Measurements from ENCODE around the gene SNORC. TPM values are rescaled to one million over a fixed set of nuclear protein-coding genes. Genes with fewer than 3 reads are reported as not detected.

The SNORC gene
- polyA plus RNA-seq, 1 of the 3 experiments (the other 2 are of a cell fraction) = 1.2 TPM

- H3K9me3 ChIP-seq = no peaks in the 10 kb centered on the region
- no peak overlapping the region for H3K27ac ChIP-seq (ENCODE audit: low read depth in 2 of 2, low read length in 1 of 2)
- CTCF ChIA-PET = no interaction called here
- no peaks in the 10 kb centered on the region for H3K9me2 ChIP-seq
- no peak overlapping the region for H3K4me3 ChIP-seq (ENCODE audit: low read depth in 2 of 2, low read length in 1 of 2)
- H3K9ac ChIP-seq = no peak overlapping the region
- 85% methylated on average over 5 of the region's 9 CpGs for WGBS (ENCODE audit: low lambda C conversion rate)
- H3K4me1 ChIP-seq (ENCODE audit: control insufficient read depth in 1 of 2, insufficient read depth in 2 of 2, low read depth in 1 of 2, low read length in 1 of 2) = peaks cover 3 to 7% of the 10 kb centered on the region in 2 experiments; a peak in 3 of 4 replicates
- no peak overlapping the region for H2AFZ ChIP-seq (ENCODE audit: low read depth)
- POLR2A ChIA-PET = no interaction called here
- H3K4me2 ChIP-seq = no peak overlapping the region
- no peaks in the 10 kb centered on the region for H3K27me3 ChIP-seq (ENCODE audit: insufficient read depth)
- no peaks in the 10 kb centered on the region for H4K20me1 ChIP-seq (ENCODE audit: insufficient read depth)
- H3K79me2 ChIP-seq (ENCODE audit: insufficient read depth) = no peaks in the 10 kb centered on the region
- DNase-seq = no peak
- H3K36me3 ChIP-seq (replicated peaks in 1 of 2; ENCODE audit: control insufficient read depth in 1 of 2, insufficient read depth in 2 of 2, low read length in 1 of 2) = no peaks in the 10 kb centered on the region
- TF ChIP-seq USF2 (IDR thresholded peaks at IDR 0.05; ENCODE audit: borderline replicate concordance, low read depth, low read length) = no peak
- no peak for TF ChIP-seq MXI1 (IDR thresholded peaks at IDR 0.05; ENCODE audit: low read depth, low read length)
- TF ChIP-seq RCOR1 (IDR thresholded peaks at IDR 0.05; ENCODE audit: low read length) = no peak
- no peak for TF ChIP-seq SMC3 (IDR thresholded peaks at IDR 0.05; ENCODE audit: low read depth, low read length)
- no peak for TF ChIP-seq GABPA (IDR thresholded peaks at IDR 0.05; ENCODE audit: low read depth)
- TF ChIP-seq JUND (IDR thresholded peaks at IDR 0.05) = no peak
- no peak for TF ChIP-seq RFX5 (IDR thresholded peaks at IDR 0.05; ENCODE audit: low read length)
- TF ChIP-seq, protein P1, sequence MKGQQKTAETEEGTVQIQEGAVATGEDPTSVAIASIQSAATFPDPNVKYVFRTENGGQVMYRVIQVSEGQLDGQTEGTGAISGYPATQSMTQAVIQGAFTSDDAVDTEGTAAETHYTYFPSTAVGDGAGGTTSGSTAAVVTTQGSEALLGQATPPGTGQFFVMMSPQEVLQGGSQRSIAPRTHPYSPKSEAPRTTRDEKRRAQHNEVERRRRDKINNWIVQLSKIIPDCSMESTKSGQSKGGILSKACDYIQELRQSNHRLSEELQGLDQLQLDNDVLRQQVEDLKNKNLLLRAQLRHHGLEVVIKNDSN (IDR thresholded peaks at IDR 0.05; ENCODE audit: borderline replicate concordance, low read depth) = no peak
- TF ChIP-seq YY1 (IDR thresholded peaks at IDR 0.05; ENCODE audit: low read depth) = no peak
- TF ChIP-seq ELF1 (IDR thresholded peaks at IDR 0.05) = no peak
- no peak for TF ChIP-seq EP300 (IDR thresholded peaks at IDR 0.05; ENCODE audit: borderline replicate concordance in 1 of 2, low read depth in 1 of 2, low read length in 1 of 2)
- no peak for TF ChIP-seq TEAD4 (IDR thresholded peaks at IDR 0.05; ENCODE audit: borderline replicate concordance, insufficient read depth)
- TF ChIP-seq PBX3 (IDR thresholded peaks at IDR 0.05) = no peak
- no peak for TF ChIP-seq SIN3A (IDR thresholded peaks at IDR 0.05; ENCODE audit: borderline replicate concordance, low read depth, low read length)
- TF ChIP-seq TAF1 (IDR thresholded peaks at IDR 0.05; ENCODE audit: borderline replicate concordance, low read depth, low read length) = no peak
- TF ChIP-seq, protein P2, sequence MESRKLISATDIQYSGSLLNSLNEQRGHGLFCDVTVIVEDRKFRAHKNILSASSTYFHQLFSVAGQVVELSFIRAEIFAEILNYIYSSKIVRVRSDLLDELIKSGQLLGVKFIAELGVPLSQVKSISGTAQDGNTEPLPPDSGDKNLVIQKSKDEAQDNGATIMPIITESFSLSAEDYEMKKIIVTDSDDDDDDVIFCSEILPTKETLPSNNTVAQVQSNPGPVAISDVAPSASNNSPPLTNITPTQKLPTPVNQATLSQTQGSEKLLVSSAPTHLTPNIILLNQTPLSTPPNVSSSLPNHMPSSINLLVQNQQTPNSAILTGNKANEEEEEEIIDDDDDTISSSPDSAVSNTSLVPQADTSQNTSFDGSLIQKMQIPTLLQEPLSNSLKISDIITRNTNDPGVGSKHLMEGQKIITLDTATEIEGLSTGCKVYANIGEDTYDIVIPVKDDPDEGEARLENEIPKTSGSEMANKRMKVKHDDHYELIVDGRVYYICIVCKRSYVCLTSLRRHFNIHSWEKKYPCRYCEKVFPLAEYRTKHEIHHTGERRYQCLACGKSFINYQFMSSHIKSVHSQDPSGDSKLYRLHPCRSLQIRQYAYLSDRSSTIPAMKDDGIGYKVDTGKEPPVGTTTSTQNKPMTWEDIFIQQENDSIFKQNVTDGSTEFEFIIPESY (IDR thresholded peaks at IDR 0.05; ENCODE audit: borderline replicate concordance, low read depth) = no peak
- no peak for TF ChIP-seq NFIC (IDR thresholded peaks at IDR 0.05; ENCODE audit: borderline replicate concordance)
- TF ChIP-seq TCF12 (IDR thresholded peaks at IDR 0.05) = no peak
- TF ChIP-seq MEF2A (IDR thresholded peaks at IDR 0.05; ENCODE audit: borderline replicate concordance, low read depth) = no peak
- TF ChIP-seq, protein P3, sequence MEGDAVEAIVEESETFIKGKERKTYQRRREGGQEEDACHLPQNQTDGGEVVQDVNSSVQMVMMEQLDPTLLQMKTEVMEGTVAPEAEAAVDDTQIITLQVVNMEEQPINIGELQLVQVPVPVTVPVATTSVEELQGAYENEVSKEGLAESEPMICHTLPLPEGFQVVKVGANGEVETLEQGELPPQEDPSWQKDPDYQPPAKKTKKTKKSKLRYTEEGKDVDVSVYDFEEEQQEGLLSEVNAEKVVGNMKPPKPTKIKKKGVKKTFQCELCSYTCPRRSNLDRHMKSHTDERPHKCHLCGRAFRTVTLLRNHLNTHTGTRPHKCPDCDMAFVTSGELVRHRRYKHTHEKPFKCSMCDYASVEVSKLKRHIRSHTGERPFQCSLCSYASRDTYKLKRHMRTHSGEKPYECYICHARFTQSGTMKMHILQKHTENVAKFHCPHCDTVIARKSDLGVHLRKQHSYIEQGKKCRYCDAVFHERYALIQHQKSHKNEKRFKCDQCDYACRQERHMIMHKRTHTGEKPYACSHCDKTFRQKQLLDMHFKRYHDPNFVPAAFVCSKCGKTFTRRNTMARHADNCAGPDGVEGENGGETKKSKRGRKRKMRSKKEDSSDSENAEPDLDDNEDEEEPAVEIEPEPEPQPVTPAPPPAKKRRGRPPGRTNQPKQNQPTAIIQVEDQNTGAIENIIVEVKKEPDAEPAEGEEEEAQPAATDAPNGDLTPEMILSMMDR (IDR thresholded peaks at IDR 0.05) = no peak
- peaks cover 3% of the 10 kb centered on the region for H3F3A ChIP-seq (replicated peaks; ENCODE audit: insufficient read depth)
Observed at GRCh38 chr2:232896720-232897597, 26.9 kb downstream of the SNORC start.
